NK-92 (cell line): ENCODE results near the gene WDR91.
"Not testable (repeated sequence)": the region's sequence is repeated elsewhere in the genome, so short reads cannot be mapped to it uniquely, and the experiment has no call there.

ENCODE experiments used
- DNase-seq: peaks from one replicate; lab custom pipeline; 2025; ENCODE audit not compliant: unreplicated experiment; lab: John Stamatoyannopoulos, UW

Gene WDR91

DNA sequence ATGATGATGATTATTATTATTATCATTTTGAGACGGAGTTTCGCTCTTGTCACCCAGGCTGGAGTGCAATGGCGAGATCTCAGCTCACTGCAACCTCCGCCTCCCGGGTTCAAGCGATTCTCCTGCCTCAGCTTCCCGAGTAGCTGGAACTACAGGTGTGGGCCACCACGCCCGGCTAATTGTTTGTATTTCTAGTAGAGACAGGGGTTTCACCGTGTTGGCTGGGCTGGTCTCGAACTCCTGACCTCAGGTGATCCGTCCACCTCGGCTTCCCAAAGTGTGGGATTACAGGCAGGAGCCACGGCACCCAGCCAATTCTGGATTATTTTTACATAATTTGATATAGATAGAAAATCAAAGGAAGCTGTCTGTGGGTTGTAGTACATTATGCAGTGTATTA is 22.8 kb upstream of the WDR91 start:
- not testable (repeated sequence) for DNase-seq

DNA sequence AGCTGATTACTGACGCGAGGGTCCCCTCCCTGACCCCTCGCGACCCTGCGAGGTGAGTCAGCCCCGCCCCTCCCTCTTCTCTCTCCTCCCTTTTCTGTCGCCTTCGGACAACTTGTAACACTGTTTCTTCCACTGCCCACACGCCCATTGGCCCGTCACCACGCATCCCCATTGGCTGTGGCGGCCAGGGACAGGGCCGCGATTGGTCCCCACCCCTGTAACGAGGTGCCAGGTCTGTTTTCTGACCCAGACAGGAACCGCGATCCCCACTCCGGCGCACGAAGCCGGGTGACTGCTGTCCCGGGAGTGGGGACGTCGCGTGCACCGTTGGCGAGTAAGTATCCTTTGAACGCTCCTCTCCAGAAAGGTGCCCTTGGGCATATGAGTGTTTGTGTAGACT is 22.2 kb upstream of the WDR91 start, which contains the start of gene STRA8:
Gene STRA8 (plus strand): TSS at position 269 of the 400 bp plus-strand sequence. CDS start 6,687 bp downstream, outside the sequence.
- DNase-seq, result no peak

DNA sequence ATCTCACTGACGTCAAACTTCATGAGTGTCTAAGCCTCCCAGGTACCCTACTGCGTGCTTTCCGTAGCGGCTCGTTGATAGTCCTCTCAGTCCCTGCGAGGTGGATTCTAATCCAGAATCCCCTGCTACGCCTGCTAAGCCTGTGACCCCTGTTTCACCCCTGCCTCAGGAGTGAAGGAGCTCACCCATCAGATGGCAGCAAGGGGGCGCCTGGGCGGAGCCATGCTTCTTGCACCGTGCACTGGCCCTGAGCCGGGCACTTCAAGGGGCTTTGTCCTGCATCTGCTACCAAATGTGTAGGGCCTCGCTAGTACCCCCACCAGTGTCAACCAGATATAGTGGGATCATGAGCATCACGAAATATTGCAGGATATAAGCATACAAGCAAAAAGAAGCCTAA is 21.4 kb upstream of the WDR91 start:
- DNase-seq, result no peak

DNA sequence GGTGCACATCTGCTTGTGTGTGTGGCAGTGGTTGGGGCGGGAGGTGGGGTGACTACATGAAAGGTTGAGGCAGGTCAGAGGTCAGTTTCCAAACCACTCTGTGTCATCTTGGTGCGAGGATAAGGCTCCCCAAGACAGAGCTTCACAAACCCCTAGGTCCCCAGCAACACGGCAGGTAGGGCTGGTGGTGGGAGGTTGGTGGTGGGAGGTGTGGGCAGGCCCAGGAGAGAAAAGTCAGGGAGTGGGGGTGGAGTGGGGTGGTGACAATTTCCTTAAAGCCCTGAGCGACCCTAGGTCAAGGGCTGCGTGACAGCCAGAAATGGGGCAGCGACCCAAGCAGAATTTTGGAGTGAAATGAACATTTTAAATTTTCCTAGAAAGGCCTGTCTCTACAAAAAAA is 20.8 kb upstream of the WDR91 start:
- DNase-seq, result no peak

DNA sequence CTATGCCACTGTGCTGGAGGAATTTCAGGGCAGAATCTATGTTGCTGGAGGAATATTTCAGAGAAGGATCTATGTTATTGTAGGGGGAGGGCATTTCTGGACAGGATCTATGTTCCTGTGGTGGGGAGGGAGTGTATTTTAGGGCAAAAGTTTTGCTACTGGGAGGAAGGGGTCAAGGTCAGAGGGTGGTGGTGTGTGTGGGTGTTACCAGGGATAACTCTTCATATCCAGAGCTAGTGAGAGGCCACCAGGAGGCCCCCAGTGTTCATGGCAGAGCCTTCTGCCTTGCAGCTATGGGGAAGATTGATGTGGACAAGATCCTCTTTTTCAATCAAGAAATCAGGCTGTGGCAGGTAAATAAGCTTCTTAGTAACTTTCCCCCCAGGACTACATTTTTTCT is 20.4 kb upstream of the WDR91 start:
- no peak for DNase-seq

DNA sequence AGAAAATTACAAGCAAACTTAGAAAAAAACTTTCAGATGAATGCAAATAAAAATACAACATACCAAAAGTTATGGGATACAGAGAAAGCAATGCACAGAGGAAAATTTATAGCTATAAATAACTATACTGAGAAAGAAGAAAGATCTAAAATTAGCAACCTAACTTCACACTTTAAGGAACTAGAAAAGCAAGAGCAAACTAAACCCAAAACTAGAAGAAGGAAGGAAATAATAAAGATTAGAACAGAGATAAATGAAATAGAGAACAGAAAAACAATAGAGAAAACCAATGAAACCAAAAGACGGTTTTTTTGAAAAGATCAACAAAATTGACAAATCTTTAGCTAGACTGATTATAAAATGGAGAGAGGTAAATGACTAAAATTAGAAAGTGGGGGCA is 12.7 kb upstream of the WDR91 start:
- no peak for DNase-seq

DNA sequence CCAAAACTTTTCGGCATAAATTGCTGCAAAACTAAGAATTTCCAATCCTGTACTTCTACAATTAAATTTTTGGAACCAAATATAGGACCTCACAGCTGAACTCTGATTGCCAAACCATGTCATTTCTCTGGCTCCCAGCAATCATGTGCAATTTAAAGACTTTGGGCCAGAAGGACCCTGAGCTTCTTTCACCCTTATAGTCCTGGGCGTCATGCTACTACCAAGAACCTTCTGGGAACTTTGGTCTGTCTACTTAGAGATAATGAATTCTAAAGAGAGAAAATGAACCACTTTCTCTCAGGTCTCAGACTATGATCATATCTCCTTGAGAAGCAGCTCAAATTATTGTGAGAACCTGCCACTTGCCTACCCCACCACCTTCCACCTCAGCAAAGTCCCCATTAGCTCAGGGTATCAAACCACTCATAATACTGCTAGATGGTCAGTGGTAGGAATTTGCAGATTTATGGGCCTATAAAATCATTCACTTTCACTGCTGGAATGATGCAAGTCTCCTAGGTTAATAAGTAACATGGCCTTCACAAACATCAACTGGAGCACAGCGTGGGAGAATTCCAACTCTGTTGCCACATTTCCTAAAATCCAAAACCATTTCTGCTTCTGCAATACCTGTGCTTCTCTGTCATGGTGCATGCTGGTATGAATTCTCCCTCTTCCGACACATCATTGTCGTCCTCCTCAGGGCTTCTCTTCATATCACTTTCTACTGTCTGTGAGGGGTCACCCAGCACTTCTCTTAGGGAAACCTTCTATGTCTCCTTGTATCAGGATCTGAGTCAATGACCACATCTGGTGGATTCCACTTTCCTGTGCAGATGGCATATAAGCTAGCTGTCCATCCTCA is 6.6 kb upstream of the WDR91 start:
- no peak for DNase-seq

DNA sequence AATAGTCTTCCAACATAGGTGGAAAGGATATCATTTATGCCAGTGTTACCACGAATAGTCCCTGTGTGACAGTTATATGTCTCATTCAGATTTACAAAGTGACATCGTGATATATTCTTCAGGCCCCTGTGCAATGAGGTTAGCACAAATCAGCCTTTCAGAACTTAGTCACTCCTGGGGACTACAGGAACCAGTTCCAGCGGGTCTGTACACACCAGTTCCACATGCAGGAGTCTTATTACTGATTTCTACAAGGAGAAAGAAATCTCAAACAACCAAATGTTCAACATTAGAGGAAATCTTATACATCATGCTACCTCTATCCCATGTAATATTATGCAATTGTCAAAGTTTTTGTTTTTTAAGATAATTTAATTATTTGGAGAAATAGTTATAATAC is 4.4 kb upstream of the WDR91 start:
- DNase-seq, result no peak

DNA sequence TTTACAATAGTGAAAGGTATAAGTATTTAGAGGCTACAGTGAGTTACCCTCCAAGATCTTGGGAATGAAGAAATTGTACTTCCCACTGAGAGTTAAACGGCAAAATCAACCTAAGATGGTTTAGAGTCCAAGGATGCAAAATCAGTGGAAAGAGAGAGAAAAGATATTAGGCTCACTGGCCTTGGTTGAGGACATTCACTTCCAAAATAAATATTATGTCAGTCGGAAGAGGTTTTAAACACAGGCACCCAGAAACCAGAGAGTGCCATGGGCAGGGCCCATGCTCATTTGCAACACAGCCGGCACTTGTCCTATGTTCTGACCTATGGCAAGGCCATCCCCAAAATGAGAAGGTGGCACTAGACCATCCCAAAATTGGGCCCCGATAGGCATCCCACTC is 3.9 kb upstream of the WDR91 start:
- no peak for DNase-seq

DNA sequence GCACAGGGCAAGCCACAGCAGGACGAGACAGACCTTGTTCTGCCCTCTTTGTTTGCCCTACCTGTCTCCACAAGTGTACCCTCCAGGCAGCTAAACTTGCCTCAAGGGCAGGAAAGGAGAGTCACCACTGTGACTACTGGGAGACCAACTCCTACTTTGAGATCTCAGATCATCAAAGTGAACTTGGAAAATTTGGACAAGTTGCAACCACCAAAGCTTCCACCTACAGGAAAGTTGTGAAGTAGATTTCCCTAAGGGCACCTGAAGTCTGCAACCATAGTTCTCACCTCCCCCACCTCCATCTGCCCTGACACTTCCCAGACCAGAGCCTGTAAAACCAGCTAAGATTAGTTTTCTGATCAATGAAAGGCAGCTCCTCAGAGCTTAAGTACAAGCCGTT is 2.5 kb upstream of the WDR91 start:
- no peak for DNase-seq

DNA sequence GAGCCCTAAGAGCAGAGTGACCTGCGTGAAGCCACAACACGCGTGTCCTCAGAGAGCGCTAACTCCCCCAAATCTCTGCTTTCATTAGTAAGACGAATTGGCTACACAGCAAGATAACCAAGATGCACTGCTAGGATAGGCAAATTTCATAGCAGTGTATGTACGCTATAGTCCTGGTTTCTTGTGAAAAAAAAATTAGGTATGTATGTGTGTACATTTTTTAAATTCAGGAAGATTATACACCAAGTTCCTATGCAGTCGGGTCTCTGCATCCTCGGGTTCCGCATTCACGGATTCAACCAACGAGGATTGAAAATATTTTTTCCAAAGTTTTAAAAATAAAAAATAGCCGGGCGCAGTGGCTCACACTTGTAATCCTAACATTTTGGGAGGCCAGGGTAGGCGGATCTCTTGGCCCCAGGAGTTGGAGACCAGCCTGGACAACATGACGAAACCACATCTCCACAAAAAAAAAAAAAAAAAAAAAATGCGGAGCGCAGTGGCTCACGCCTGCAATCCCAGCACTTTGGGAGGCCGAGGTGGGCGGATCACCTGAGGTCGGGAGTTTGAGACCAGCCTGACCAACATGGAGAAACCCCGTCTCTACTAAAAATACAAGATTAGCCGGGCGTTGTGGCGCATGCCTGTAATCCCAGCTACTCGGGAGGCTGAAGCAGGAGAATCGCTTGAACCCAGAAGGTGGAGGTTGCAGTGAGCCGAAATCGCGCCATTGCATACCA is 790 bp upstream of the WDR91 start:
- DNase-seq, result not testable (repeated sequence)

DNA sequence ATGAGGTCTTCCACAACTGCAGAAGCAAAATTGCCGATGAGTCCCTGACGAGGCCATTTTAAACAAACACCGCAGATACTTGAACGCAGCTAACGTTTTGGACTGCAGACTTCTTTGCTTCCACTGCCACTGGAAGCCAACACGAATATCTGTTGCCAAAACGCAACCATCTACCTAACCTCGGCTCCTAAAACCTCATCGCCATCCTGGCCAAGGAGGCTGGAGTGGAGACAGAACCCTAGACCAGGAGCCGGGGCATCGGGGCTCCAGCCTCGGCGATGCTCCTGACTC is 493 bp downstream of the WDR91 start:
- no peak for DNase-seq

DNA sequence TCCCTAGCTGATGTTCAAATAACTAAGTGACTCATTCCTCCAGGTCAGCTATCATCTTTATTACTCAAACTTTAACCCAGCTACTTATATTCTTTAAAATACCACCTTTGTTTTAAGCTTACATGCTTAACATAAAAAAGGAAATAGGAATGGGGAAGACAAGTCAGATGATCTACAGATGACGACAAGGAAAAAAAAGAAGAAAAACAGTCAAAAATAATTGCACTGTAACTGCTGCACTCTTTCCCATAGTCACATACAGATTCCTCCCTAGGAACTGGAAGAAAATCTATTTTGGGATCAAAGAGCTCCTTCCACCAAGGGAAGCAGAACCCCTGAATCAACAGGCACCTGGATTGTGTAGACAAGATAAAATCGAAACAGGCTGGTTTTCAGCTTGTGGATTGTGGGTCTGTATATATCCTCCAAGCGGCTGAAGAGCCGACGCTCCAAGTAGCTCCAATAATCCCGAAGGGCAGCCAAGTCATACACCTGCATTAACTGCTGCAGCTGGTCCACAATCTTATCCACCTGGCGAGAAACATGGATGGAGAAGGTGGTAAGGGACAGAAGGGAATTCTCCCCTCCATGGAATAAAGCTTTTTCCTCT is 2.0 kb downstream of the WDR91 start:
- DNase-seq, result no peak

DNA sequence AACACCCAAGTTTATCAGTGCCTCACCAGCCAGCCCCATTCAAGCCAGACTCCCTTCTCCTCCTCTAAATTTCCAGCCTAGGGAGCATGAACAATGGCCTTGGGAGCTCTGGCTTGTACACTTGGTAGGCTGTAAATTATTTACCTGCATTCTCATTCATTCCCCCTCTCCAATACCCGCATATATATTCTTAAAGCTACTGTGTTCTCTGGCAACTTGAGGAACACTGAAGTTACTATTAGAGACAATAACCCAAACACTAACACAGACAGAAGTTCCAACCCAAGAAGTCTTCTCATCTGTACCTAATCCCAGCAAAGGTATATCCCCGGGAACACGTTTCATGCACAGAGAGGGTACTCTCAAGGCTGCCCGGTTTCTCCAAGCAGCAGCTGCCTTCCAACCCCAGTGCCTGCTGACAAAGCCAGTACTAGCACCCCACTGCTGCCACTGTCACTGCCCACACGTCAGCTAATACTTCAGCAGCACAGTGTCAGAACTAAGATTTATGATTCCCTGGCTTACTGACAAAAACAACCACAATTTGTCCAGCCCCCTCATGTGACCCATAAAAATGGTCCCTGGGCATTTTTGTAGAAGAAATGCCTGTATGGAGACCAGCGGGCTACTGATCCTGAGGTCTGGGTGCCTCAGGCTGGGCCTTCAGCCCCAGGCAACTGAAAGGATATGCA is 3.1 kb downstream of the WDR91 start:
- no peak for DNase-seq

DNA sequence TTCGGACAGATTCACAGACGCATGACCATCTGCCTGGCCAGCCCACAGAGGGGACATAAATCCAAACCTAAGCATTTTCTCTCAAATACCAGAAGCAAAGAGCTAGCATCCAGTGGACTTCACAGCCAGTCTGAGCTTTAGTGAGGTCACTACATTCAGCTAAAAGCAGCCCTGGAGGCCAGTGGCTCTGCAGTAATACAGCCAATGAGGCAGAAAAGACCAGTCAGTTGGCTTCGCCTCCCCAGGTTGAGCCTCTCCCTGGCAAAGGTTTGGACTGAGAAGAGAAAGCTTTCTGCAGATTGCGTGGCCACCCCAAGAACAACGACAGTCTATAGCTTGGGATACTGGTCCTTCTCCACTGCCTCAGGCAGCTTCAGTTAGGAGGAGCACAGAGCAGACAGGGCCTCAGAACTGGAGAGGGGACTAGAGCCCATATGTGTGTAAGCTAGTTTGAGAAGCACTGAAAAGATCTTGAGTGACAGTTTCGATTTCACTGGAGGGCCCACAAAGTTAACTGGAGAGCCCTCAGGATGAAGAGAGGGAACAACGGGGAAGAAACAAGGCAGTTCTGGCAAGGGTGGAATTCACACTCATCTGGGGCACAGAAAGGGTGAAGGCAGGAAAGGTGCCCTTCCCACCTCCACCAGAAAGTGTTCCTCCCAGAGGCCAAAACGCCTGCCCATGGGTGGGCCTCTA is 3.8 kb downstream of the WDR91 start:
- no peak for DNase-seq

DNA sequence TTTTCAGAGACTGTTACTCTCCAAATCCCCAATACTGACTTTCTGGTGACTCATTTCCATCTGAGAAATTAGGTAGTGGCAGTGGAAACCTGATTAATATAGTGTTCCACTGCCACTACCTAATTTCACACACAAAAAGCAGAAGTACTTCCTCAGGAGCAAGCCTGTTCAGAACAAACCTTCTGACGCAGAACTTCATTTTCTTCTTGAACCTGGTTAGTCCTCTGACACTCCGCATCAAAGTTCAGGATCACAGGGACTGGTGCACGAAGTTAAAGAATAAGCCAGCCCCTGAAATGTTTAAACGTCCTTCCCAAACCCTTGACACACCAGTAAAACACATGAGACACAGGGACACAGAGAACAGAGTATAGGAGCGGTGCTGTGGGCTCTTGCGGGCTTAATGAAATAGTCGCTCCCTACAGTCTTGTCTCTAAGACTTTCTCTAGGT is 4.4 kb downstream of the WDR91 start:
- no peak for DNase-seq

DNA sequence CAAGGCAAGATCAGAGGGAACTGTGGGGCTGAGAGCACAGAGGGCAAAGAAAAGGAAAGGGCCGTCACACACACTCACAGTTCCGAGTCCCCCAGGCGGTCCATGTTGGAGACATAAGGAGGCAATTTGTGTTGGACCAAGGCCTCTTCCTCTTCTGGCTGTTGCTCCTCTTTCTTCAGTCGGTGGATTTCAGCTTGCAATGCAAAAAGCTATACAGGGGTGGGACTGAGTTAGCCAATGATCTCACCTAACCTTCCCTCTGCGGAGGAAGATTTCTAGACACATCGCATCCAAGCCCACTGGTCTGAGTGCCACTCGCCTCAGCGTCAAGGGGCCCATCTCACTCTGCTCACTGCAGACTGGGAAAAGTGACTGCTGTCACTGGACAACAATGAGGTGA is 5.5 kb downstream of the WDR91 start:
- no peak for DNase-seq

DNA sequence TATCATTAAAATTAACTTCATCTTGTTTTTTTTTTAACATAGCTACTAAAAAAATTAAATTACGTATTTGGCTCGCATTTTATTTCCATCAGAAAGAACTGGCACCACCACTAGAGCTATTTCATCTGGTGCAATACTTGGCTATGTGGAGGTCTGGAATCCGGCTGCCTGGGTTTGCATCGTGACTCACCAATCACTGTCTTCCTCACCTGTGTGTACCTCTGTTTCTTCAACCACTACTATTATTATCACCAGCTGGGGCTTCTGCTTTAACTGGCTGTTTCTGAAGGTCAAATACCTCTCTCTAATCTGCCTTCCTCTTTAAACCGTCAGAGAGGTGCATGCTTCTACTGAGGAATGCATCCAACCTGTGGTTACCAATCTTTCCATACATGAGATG is 6.5 kb downstream of the WDR91 start:
- no peak for DNase-seq

DNA sequence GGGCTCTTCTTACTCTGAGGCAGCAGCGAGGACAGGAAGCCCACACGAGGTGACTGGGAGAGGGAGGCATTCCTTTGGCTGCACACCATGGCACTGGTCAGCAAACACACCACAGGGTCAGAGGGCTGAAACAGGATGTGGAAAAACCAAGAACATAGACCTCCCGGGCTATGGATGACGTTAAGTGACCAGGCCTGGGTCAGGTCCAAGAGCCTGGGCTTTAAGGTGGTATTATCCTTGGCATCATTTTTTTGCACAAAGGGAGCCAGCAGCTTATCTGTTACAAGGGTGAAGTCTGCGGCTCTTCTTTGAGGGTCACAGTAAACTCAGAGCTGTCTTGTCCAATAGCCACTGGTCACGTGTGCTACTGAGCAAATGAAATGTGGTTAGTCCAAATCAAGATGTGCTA is 7.0 kb downstream of the WDR91 start:
- no peak for DNase-seq

DNA sequence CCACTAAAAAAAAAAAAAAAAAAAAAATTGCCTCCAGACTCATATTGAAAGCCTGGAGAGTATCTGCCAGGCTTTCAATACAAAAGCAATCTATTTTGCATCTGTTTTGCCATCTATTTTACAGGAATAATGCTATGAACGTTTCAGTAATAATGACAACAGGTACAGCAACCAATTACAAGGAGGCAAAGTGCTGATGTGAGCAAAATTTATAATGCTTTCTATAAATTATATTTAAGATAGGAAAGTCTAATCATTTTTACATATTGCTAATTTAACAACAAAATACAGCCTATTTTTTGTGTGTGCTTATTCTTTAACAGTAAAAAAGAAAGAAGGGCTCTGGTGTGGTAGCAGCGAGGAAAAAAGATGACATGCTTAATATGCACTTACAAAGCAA is 10.0 kb downstream of the WDR91 start:
- no peak for DNase-seq

DNA sequence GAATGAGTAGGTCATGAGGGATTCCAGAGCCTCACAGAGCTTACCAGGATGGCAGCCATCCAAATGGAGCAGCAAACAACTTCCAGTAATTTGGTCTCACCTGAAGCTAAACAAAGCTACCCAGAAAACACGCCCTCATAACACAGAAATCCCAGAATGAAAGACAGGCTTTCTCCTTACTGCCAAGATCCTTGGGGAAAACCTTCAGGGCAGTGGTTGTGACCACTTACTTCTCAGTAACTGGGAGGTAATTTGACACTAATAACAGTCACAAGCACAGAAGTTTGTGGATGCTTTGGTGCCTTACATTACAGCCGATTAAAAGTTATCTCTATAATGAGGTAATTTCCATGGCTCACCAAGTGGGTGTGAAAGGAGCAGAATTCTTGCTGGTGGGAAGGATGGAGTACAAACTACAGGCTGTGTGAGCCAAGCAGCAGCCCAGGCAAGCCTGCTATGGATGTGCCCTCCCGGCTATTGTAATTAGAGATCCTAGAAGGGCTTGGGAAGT is 10.4 kb downstream of the WDR91 start:
- DNase-seq, result no peak
